Lower leg skin (tissue), 4 donors: ENCODE data around the gene KCTD12. TPM values are rescaled to one million over a fixed set of nuclear protein-coding genes. Genes with fewer than 3 reads are reported as not detected.
"Not testable (repeated sequence)": the region's sequence is repeated elsewhere in the genome, so short reads cannot be mapped to it uniquely, and the experiment has no call there.

Experiments used
- DNase-seq, 2 donors: peaks; one replicate each; pipeline ENCODE4 v3.0.0-alpha.2; 2019; ENCODE audit warnings: low spot score in 2 of 2
- H3K4me3 ChIP-seq: fragments of 200-600 bp; sonication (generic); 2 replicates; pipeline ENCODE4 v1.5.1; 2017; ENCODE audit warnings: mild to moderate bottlenecking, low read depth; ENCODE audit not compliant: poor library complexity, severe bottlenecking
- CTCF ChIP-seq, 3 donors: fragments of 450-650 bp; IDR thresholded peaks; one replicate each; pipeline ENCODE4 v1.5.1; 2016; ENCODE audit warnings: antibody characterized with exemption in 3 of 3, mild to moderate bottlenecking in 3 of 3, moderate library complexity in 2 of 3
- POLR2A ChIP-seq, 2 donors: fragments of 450-650 bp; IDR thresholded peaks; one replicate each; pipeline ENCODE4 v1.6.1; 2016 to 2017; ENCODE audit warnings: antibody characterized with exemption in 2 of 2, mild to moderate bottlenecking in 1 of 2, moderate library complexity in 1 of 2
- WGBS, 2 donors: methylation state at CpG; one replicate each; pipeline ENCODE4 v1.1.5; 2018; 5-methylcytosine and 5-hydroxymethylcytosine counted together
- intact Hi-C: fragments of 100-400 bp; cut with DNase I; formaldehyde crosslinking; loops from one replicate; pipeline ENCODE4 v1.15.0; 2023; ENCODE audit warnings: low total_unique reads
- total RNA-seq, 4 donors: library from RNA; depleted of rRNA; stranded (reverse); fragments of >200 nt; gene quantifications; one replicate each; pipeline ENCODE4 v1.1.0, GENCODE V29; 2016

The KCTD12 gene
- total RNA-seq, 4 donors from 2014 or later, result 16.6 to 60.0 (median 34.5) TPM

GRCh38 chr13:76928456-76928855 is 42.3 kb upstream of the KCTD12 start:
- H3K4me3 ChIP-seq, result no peak overlapping the region
- no peak for DNase-seq
- WGBS, 2 donors, result 86 to 94% methylated on average over 3 of the region's 3 CpGs
- TF ChIP-seq POLR2A (IDR thresholded peaks at IDR 0.05) (no peak), CTCF (IDR thresholded peaks at IDR 0.05) (no peak)
- intact Hi-C loops, result no loop called here

DNA sequence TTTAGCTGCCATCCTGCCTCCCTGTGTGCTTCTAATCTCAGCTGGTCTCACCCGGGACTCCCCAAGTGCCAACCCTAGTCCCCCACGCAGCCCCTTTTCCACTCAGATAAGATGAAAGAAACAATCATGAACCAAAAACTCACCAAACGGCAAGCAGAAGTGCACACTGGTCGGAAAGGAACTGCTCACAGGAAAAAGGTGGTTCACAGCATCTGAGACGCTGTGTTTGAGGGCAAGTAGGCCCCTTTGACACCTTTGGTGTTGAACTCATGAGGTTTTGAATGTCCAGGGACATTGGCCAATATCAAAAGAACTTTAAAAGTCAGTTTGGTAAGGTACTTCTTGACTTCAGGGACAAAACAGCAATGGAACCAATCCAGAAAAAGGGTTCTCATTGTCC is 41.8 kb upstream of the KCTD12 start:
- intact Hi-C loops, result no loop called here
- H3K4me3 ChIP-seq, result no peak overlapping the region
- TF ChIP-seq CTCF (IDR thresholded peaks at IDR 0.05) (no peak), POLR2A (IDR thresholded peaks at IDR 0.05) (no peak)
- DNase-seq, result no peak
- 88 to 95% methylated on average over 5 of the region's 5 CpGs for WGBS, 2 donors

DNA sequence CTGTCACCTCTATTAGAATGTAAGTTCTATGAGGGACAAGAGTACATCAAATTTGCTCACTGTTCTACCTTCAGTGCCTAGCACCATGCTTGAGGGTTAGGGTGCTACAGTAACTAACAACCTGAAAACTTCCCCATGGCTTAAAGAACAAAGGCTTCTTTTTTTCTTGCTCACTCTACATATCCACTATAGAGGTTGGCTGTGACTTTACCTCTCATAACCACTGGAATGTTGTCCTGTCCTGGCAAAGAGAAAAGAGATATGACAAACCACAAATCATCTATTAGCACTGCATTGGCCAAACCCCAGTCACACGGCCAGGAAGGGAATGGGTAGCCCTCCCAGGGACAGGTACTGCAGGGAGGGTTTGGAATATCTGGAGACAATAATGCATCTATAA is 38.9 kb upstream of the KCTD12 start:
- H3K4me3 ChIP-seq, result no peak overlapping the region
- 65 to 71% methylated on average over 1 of the region's 1 CpG for WGBS, 2 donors
- intact Hi-C loops, result no loop called here
- DNase-seq, result no peak
- TF ChIP-seq POLR2A (IDR thresholded peaks at IDR 0.05), result no peak
- TF ChIP-seq CTCF (IDR thresholded peaks at IDR 0.05), result no peak

DNA sequence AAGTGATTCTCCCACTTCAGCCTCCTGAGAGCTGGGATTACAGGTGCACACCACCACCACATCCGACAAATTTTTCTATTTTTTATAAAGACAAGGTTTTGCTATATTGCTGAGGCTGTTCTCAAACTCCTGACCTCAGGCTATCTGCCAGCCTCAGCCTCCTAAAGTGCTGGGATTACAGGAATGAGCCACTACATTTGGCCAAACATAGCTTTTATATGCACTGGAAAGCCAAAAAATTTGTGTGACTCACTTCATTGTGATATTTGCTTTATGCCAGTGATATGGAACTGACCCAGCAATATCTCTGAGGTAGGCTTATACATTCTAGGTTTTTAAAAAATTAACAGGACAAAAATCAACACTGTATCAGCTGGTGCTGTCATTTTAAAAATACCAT is 35.3 kb upstream of the KCTD12 start:
- intact Hi-C loops, result no loop called here
- no peak overlapping the region for H3K4me3 ChIP-seq
- WGBS, 2 donors, result 56 to 91% methylated on average over 1 of the region's 1 CpG
- TF ChIP-seq POLR2A (IDR thresholded peaks at IDR 0.05) (no peak), CTCF (IDR thresholded peaks at IDR 0.05) (no peak)
- DNase-seq, result no peak

- not testable (repeated sequence) for DNase-seq, H3K4me3 ChIP-seq
- 59 to 60% methylated on average over 12 of the region's 12 CpGs for WGBS, 2 donors
- intact Hi-C loops, result loop anchor here (10.0 kb wide), 1 partner anchor 1043 kb away; no protein-coding TSS in a partner anchor
Observed at GRCh38 chr13:76917755-76918481, 31.7 kb upstream of the KCTD12 start.

DNA sequence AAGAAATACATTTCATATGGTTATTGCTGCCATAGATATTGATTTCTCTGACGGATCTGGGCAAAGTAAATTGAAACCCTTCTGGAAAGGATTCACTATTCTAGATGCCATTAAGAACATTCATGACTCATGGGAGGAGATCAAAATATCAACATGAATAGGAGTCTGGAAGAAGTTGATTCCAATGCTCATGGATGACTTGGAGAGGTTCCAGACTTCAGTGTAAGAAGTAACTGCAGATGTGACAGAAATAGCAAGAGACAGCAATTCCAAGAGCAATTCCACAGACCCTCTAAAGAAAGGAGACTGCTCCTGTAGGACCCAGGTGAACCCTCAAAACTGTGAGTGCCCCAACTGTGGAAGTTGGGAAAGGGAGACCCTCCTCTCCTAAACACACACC is 30.9 kb upstream of the KCTD12 start:
- WGBS, 2 donors, result 28 to 31% methylated on average over 1 of the region's 1 CpG
- DNase-seq, result no peak
- intact Hi-C loops, result loop anchor here (10.0 kb wide), 1 partner anchor 1042 kb away; no protein-coding TSS in a partner anchor
- TF ChIP-seq CTCF (IDR thresholded peaks at IDR 0.05), result no peak
- TF ChIP-seq POLR2A (IDR thresholded peaks at IDR 0.05), result no peak
- no peak overlapping the region for H3K4me3 ChIP-seq
